GM12873 (cell line): ENCODE data around the gene USP12.

ENCODE experiments used
- TF ChIP-seq, protein P1 (sequence below): IDR thresholded peaks from 2 replicates; pipeline ENCODE4 v1.5.1; 2012; ENCODE audit warnings: low read depth, mild to moderate bottlenecking, moderate library complexity, low read length, control low read depth; ENCODE audit not compliant: insufficient read depth; ENCODE audit errors: missing control alignments

Gene USP12

DNA sequence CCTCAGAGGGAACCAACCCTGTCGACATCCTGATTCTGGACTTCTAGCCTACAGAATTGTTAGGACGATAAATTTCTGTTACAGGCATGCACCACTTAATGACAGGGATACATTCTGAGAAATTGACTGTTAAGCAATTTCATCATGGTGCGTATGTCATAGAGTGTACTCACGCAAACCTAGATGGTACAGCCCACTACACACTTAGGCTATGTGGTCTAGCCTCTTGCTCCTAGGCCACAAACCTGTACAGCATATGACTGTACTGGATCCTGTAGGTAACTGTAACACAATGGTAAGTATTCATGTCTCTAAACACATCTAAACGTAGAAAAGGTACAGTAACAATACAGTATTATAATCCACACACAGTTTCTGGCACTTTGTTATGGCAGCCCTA lies 13.3 kb downstream of the USP12 start:
- TF ChIP-seq, protein P1, sequence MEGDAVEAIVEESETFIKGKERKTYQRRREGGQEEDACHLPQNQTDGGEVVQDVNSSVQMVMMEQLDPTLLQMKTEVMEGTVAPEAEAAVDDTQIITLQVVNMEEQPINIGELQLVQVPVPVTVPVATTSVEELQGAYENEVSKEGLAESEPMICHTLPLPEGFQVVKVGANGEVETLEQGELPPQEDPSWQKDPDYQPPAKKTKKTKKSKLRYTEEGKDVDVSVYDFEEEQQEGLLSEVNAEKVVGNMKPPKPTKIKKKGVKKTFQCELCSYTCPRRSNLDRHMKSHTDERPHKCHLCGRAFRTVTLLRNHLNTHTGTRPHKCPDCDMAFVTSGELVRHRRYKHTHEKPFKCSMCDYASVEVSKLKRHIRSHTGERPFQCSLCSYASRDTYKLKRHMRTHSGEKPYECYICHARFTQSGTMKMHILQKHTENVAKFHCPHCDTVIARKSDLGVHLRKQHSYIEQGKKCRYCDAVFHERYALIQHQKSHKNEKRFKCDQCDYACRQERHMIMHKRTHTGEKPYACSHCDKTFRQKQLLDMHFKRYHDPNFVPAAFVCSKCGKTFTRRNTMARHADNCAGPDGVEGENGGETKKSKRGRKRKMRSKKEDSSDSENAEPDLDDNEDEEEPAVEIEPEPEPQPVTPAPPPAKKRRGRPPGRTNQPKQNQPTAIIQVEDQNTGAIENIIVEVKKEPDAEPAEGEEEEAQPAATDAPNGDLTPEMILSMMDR, result no peak

GRCh38 chr13:27151798-27152599 lies 19.6 kb downstream of the USP12 start:
- TF ChIP-seq, protein P1, result no peak

DNA sequence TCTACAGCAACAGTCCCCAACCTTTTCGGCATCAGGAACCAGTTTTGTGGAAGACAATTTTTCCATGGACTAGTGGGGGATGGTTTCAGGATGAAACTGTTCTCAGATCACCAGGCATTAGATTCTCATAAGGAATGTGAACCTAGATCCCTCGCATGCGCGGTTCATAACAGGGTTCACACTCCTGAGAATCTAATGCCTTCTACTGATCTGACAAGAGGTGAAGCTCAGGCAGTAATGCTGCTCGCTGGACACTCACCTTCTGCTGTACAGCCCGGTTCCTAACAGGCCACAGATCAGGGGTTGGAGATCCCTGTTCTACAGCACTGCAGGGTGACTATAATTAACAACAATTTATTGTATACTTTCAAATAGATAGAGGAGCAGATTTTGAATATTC lies 21.9 kb downstream of the USP12 start:
- TF ChIP-seq, protein P1, result no peak

DNA sequence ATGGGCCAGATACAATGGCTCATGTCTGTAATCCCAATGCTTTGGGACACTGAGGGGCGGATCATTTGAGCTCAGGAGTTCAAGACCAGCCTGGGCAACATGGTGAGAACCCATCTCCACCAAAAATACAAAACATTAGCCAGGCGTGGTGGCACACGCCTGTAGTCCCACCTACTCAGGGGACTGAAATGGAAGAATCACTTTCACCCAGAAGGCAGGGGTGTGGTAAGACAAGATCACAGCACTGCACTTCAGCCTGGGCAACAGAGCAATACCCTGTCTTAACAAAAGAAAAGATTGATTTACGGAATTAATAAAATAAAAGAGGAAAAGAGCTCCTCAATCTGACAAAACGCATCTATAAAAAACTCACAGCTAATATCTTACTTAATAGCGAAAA lies 22.7 kb downstream of the USP12 start:
- TF ChIP-seq, protein P1, result no peak

GRCh38 chr13:27147530-27148170 lies 24.0 kb downstream of the USP12 start:
- TF ChIP-seq, protein P1, result no peak

DNA sequence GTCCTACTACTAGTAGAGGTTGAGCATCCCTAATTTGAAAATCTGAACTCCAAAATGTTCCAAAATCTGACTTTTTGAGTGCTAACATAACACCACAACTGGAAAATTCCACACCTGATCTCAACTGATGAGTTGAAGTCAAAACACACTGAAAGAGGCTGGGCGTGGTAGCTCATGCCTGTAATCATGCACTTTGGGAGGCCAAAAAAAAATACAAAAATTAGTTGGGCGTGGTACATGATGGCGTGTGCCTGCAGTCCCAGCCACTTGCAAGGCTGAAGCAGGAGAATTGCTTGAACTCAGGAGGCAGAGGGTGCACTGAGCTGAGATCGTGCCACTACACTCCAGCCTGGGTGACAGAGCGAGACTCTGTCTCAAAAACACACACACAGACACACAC lies 29.9 kb downstream of the USP12 start:
- TF ChIP-seq, protein P1, result no peak

GRCh38 chr13:27140060-27140459 lies 31.6 kb downstream of the USP12 start:
- TF ChIP-seq, protein P1, result no peak
